PFSK-1 (cell line): ENCODE data around the gene SPOCD1.

Experiments
- FOXP2 ChIP-seq: optimal IDR thresholded peaks from 2 replicates; pipeline ENCODE3; 2011; ENCODE audit warnings: borderline replicate concordance, control low read depth, inconsistent platforms; ENCODE audit not compliant: insufficient read depth; ENCODE audit errors: extremely low read length, extremely low read depth
- POLR2AphosphoS5 ChIP-seq: IDR thresholded peaks from 2 replicates; pipeline ENCODE4 v1.6.1; 2012; ENCODE audit warnings: low read depth, mild to moderate bottlenecking, control low read depth, low read length, moderate library complexity
- SIN3A ChIP-seq: IDR thresholded peaks from 2 replicates; pipeline ENCODE4 v1.6.1; 2012; ENCODE audit warnings: mild to moderate bottlenecking, low read length, moderate library complexity, borderline replicate concordance; ENCODE audit not compliant: insufficient read depth
- TAF1 ChIP-seq: IDR thresholded peaks from 2 replicates; pipeline ENCODE4 v1.6.1; 2012; ENCODE audit warnings: low read length, control low read depth, borderline replicate concordance; ENCODE audit not compliant: insufficient read depth
- TF ChIP-seq, protein P1 (sequence below), 2 experiments: IDR thresholded peaks; 2 replicates each; pipeline versions ENCODE4 v1.6.1 to v1.8.0; 2011 to 2012; ENCODE audit warnings: low read depth in 2 of 2, low read length in 2 of 2, control low read depth in 1 of 2, inconsistent platforms in 1 of 2, mild to moderate bottlenecking in 1 of 2, moderate library complexity in 1 of 2; ENCODE audit not compliant: insufficient read depth in 1 of 2

DNA sequence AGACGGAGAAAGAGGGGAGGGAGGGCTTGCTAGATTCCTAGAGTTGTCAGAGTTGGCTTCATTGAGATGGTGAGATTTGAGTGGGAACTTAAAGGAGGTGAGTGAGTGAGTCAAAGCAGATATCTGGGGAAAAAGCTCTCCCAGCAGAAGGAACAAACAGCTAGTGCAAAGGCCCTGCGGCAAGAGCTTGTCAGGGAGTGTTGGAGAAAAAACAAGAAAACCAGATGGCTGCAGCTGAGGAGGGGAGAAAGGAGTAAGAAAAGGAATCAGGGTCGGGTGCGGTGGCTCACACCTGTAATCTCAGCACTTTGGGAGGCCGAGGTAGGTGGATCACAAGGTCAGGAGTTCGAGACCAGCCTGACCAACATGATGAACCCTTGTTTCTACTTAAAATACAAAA lies 40.3 kb upstream of the SPOCD1 start:
- TF ChIP-seq SIN3A (no peak), POLR2AphosphoS5 (no peak), TAF1 (no peak), FOXP2 (no peak)
- TF ChIP-seq, protein P1, sequence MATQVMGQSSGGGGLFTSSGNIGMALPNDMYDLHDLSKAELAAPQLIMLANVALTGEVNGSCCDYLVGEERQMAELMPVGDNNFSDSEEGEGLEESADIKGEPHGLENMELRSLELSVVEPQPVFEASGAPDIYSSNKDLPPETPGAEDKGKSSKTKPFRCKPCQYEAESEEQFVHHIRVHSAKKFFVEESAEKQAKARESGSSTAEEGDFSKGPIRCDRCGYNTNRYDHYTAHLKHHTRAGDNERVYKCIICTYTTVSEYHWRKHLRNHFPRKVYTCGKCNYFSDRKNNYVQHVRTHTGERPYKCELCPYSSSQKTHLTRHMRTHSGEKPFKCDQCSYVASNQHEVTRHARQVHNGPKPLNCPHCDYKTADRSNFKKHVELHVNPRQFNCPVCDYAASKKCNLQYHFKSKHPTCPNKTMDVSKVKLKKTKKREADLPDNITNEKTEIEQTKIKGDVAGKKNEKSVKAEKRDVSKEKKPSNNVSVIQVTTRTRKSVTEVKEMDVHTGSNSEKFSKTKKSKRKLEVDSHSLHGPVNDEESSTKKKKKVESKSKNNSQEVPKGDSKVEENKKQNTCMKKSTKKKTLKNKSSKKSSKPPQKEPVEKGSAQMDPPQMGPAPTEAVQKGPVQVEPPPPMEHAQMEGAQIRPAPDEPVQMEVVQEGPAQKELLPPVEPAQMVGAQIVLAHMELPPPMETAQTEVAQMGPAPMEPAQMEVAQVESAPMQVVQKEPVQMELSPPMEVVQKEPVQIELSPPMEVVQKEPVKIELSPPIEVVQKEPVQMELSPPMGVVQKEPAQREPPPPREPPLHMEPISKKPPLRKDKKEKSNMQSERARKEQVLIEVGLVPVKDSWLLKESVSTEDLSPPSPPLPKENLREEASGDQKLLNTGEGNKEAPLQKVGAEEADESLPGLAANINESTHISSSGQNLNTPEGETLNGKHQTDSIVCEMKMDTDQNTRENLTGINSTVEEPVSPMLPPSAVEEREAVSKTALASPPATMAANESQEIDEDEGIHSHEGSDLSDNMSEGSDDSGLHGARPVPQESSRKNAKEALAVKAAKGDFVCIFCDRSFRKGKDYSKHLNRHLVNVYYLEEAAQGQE (IDR thresholded peaks at IDR 0.05; ENCODE audit: insufficient read depth in 1 of 2, low read depth in 2 of 2, low read length in 2 of 2): no peak
